DOHH2 (cell line): ENCODE measurements around the gene ASB1.

Experiments
- EZH2phosphoT487 ChIP-seq: fragments of 200-600 bp; sonication (generic); IDR thresholded peaks from 2 replicates; pipeline ENCODE4 v1.6.1; 2017; ENCODE audit warnings: borderline replicate concordance, mild to moderate bottlenecking, antibody characterized with exemption, low read length, moderate library complexity, mixed read lengths
- TF ChIP-seq, protein P1 (sequence below): fragments of 200-600 bp; sonication (generic); IDR thresholded peaks from one replicate; pipeline ENCODE4 v1.5.1; 2014; ENCODE audit warnings: antibody characterized with exemption, mild to moderate bottlenecking, low read depth, low read length; ENCODE audit not compliant: poor library complexity, severe bottlenecking

GRCh38 chr2:238415036-238415764 lies 11.5 kb upstream of the ASB1 start:
- TF ChIP-seq, protein P1, sequence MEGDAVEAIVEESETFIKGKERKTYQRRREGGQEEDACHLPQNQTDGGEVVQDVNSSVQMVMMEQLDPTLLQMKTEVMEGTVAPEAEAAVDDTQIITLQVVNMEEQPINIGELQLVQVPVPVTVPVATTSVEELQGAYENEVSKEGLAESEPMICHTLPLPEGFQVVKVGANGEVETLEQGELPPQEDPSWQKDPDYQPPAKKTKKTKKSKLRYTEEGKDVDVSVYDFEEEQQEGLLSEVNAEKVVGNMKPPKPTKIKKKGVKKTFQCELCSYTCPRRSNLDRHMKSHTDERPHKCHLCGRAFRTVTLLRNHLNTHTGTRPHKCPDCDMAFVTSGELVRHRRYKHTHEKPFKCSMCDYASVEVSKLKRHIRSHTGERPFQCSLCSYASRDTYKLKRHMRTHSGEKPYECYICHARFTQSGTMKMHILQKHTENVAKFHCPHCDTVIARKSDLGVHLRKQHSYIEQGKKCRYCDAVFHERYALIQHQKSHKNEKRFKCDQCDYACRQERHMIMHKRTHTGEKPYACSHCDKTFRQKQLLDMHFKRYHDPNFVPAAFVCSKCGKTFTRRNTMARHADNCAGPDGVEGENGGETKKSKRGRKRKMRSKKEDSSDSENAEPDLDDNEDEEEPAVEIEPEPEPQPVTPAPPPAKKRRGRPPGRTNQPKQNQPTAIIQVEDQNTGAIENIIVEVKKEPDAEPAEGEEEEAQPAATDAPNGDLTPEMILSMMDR, result no peak
- TF ChIP-seq EZH2phosphoT487, result no peak
